Uterus (tissue), 2 donors: ENCODE results near the gene COG4.
"Not testable (repeated sequence)": the region's sequence is repeated elsewhere in the genome, so short reads cannot be mapped to it uniquely, and the experiment has no call there.

Source experiments
- POLR2A ChIP-seq, 2 donors: fragments of 450-650 bp; IDR thresholded peaks; one replicate each; pipeline ENCODE4 v1.6.1; 2016; ENCODE audit warnings: antibody characterized with exemption in 2 of 2, mild to moderate bottlenecking in 1 of 2, moderate library complexity in 1 of 2
- TF ChIP-seq, protein P1 (sequence below), 4 experiments: fragments of 200-600 bp in 2 of 4; fragments of 450-650 bp in 2 of 4; sonication (generic) in 2 of 4; IDR thresholded peaks; one replicate each; pipeline ENCODE4 v1.5.1; 2016 to 2019; ENCODE audit warnings: antibody characterized with exemption in 4 of 4, mild to moderate bottlenecking in 2 of 4, moderate library complexity in 1 of 4

DNA sequence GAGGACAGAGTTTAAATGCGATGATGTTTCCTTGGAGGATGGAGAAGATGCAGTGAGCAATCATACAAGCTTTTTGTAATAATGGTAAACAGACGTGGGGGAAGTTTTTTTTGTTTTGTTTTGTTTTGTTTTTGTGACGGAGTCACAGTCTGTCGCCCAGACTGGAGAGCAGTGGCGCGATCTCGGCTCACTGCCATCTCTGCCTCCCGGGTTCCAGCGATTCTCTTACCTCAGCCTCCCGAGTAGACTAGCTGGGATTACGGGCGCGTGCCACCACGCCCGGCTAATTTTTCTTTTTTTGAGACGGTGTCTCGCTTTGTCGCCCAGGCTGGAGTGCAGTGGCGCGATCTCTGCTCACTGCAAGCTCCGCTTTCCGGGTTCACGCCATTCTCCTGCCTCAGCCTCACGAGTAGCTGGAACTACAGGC lies 1.1 kb upstream of the COG4 start:
- not testable (repeated sequence) for TF ChIP-seq POLR2A (IDR thresholded peaks at IDR 0.05)
- TF ChIP-seq, protein P1, sequence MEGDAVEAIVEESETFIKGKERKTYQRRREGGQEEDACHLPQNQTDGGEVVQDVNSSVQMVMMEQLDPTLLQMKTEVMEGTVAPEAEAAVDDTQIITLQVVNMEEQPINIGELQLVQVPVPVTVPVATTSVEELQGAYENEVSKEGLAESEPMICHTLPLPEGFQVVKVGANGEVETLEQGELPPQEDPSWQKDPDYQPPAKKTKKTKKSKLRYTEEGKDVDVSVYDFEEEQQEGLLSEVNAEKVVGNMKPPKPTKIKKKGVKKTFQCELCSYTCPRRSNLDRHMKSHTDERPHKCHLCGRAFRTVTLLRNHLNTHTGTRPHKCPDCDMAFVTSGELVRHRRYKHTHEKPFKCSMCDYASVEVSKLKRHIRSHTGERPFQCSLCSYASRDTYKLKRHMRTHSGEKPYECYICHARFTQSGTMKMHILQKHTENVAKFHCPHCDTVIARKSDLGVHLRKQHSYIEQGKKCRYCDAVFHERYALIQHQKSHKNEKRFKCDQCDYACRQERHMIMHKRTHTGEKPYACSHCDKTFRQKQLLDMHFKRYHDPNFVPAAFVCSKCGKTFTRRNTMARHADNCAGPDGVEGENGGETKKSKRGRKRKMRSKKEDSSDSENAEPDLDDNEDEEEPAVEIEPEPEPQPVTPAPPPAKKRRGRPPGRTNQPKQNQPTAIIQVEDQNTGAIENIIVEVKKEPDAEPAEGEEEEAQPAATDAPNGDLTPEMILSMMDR (IDR thresholded peaks at IDR 0.05), result not testable (repeated sequence)
